Fibroblast of lung (primary cell): ENCODE data around the gene IL17C.

ENCODE experiments used
- CTCF ChIP-seq, 2 donors: IDR thresholded peaks in 1 of 2; conservative IDR thresholded peaks in 1 of 2; 1 replicate in 1 of 2; 2 replicates in 1 of 2; pipeline ENCODE4 v1.5.1; 2011 to 2012; ENCODE audit warnings: low read length in 2 of 2, control low read depth in 1 of 2, inconsistent platforms in 1 of 2, low read depth in 1 of 2, mild to moderate bottlenecking in 1 of 2
- EZH2 ChIP-seq: IDR thresholded peaks from 2 replicates; pipeline ENCODE4 v1.5.1; 2012; ENCODE audit warnings: low read length, control low read depth, mild to moderate bottlenecking; ENCODE audit errors: missing control alignments

DNA sequence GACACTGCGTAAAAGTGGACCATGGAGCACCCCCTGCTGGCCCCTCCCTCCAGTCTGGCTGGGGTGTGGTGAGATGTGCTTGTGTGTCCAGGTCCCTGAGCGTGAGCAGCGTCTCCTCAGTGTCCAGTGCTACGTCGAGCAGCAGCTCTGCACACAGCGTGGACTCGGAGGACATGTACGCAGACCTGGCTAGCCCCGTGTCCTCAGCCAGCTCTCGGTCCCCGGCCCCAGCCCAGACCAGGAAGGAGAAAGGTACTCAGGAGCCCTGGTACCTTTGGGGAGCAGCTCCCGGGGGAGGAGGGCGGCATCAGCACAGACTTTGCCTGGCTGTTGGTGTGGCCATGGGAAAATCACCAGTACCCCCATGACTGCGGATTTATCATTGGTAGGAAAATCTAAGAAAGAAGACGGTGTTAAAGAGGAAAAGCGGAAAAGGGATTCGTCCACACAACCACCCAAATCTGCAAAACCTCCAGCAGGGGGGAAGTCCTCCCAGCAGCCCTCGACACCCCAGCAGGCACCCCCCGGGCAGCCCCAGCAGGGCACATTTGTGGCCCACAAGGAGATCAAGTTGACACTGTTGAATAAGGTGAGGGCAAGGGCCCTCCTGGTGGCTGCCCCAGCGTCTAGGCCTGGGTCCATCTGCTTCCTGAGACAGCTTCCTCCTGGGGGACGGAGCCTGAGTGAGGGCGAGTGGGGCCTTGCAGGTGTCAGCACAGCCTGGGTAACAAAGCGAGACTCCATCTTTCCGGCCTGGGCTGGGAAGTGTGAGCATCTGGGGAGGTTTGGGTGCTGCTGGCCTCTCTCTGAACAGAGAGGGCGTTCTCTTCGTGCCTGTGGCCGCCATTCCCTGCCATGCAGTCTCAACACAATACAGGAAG, 10.6 kb upstream of the IL17C start:
- no peak for TF ChIP-seq CTCF (conservative IDR thresholded peaks at IDR 0.05 in 1 of 2, IDR thresholded peaks at IDR 0.05 in 1 of 2; ENCODE audit: low read depth in 1 of 2, low read length in 2 of 2)
- no peak for TF ChIP-seq EZH2
